GM10847 (cell line): Measurements from ENCODE around the gene CSF3.

Experiments used
- POLR2A ChIP-seq: IDR thresholded peaks from 2 replicates; pipeline ENCODE4 v1.6.1; 2011; ENCODE audit not compliant: insufficient read length; ENCODE audit errors: extremely low read depth

Gene CSF3

DNA sequence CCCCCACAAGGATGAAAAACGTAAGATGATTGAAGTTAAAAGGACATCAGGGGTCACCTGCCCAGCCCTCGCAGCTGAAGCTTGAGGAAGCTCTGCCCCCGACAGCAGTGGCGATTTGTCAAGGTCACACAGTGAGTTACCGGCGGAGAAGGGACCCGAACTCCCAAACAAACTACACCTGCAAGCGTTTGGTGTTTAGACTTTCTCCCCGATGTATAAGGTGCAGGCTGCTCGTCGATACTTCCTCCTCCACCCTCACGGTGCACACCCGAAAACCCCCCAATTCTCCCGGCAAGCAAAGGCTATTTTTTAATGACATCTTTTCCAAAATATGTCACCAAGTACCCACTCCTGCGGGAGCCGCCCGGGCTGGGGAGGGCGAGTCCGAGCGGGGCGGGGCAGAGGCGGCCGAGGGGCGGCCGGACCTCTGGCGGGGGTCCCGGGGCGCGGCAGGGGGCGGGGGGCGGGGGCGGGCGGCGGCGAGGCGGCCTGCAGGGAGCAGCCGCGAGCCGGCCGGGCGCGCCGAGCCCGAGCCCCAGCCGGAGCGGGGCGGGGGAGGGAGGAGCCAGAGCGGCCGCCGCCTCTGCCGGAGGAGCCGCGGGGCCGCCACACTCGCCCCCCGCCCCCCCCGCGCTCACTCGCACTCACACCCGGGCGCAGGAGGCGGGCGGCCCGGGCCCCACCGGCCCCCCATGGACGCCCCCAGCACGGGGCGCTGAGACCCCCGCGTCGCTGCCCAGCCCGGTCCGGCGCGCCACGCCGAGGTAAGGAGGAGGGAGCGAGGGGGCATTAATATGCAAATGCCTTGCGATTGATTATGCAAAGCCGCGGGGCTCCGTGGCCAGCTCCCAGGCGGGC lies 47.3 kb downstream of the CSF3 start, which contains the start of gene THRA:
Gene THRA (plus strand): TSS at position 637 of the 858 bp plus-strand sequence. CDS start 11,524 bp downstream, outside the sequence.
- no peak for TF ChIP-seq POLR2A

DNA sequence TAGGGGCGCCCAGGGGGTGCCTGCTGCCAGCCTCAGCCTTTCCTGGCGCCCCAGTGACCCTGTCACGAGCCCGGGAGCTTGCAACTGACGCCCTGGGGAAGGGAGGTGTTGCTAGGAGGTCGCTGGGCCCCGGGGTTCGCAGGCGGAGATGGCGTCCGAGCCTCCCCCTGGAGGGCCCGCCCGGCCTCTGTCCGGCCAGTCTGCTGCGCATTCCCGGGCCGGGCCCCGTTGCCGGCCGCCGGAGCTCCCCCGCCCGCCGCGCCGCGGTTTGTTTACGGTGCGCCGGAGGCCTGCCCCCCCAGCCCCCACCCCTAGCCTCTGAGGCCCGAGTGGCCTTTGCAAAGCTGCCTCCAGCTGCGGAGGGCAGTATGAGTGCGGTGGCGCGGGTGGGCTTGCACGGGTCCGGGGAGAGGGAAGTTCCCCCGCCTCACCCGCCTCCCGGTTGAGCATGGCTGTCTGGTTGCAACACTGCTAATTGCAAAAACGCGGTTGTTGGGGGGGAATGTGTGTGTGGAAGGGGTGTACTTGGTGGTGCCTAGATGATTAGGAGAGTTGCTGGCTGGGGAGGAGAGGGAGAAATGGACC lies 48.0 kb downstream of the CSF3 start:
- TF ChIP-seq POLR2A: no peak

DNA sequence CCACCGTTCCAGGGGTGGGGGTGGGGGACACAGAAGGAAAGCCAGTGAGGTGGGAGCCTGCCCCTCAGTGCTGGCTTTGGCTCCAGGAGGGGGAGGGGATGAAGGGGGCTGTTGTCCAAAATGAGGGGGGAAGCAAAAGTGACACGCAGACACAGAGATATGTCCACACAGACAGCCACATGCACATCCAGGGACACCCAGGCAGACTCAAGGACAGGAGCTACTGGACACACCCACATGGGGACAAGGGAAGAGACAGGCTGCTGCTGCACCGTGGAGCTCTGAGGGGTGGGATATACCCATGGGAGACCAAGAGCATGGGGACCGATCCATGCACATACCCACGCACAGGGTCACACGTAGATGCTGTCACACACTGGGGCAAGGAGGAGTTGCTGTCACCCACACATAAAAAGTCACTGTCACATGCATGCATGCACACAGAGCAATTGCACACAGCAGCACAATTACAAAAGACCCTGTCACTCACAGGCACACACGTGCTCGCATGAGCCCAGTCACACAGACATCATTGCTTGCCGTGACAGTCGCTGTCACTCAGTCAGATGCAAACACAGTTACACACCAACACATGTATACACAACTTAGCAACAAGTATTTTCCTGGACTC lies 48.8 kb downstream of the CSF3 start:
- TF ChIP-seq POLR2A: no peak

DNA sequence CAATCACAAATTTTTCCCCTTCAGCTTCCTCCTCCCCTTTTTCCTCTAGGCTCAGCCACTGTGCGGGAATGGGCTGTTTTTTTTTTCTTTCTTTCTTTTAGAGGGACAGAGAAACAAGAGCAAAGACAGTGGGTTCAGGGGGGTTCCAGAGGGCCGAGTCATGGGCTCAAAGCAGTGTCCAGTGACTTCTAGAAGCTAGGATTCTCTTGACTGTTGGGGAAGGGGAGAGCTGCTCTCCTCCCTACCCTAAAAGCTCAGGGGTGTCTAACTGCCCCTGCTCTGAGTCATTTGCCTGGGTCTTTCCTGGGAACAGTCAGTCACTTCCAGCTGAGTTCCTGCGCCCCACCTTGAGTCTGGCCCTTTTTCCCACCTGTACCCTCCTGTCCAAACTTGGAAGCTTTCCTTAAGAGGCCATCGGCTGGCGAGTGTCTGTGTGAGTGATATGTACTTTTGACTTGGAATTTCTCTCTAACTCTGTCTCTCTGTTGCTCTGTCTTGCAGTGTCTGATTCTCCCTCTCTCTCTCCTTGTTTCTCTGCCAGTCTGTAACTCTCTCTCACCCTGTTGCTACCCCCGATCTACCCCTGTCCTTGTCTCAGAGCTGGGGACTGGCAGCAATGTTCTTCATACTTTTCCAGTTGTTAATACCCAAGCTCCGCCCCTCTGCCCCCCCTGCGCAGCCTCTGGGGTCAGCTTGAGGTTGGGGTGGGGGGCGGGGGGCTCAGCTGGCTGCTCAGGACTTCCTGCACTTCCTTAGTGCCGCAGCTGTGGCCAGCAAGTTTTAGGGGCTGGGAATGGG lies 49.9 kb downstream of the CSF3 start:
- no peak for TF ChIP-seq POLR2A

DNA sequence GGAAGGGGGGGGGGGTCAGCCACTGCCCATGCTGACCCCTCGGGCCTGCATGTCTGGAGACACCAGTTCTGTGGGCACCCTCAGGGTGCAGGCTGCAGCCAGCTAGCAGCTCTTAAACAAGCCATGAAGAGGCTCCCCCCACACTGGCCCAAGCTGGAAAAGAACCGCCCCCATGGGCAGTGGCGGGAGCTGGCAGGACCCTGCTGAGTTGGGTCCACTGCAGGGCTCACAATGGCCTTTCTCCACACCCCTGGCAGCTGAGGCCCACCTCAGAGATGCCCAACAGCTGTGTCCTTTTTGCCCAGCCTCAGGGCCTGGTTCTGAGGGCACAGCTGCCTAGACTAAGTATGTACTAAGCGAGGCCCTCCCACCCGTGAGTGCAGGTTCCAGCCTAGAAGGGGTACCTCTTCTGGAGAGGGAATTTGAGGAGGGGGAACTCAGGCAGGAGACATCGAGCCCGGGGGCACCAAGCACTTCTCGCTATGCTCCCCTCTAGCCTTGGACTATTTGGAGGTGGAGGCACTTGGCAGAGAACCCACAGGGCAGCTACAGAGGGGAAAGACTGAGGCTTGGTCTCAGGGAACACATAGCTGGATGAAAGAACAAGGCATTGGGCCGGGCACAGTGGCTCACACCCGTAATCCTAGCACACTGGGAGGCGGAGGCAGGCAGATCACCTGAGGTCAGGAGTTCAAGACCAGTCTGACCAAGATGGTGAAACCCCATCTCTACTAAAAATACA lies 50.7 kb downstream of the CSF3 start:
- TF ChIP-seq POLR2A: no peak
